GM12878 (cell line): ENCODE results near the gene PC. TPM values are rescaled to one million over a fixed set of nuclear protein-coding genes. Genes with fewer than 3 reads are reported as not detected.

ENCODE experiments used
- ATAC-seq: fragments of 200-7000 bp; cut with Tn5 transposase; 3 replicates; pipeline ENCODE4 v1.9.1; 2020; ENCODE audit warnings: mild to moderate bottlenecking, moderate library complexity
- BruUV-seq: library from RNA; stranded (reverse); fragments of 400-500 nt; replicated peaks from 2 replicates; lab custom pipeline; 2021; lab: Mats Ljungman, UMichigan
- CTCF ChIA-PET: fragments of 300-600 bp; sonication (Branson Sonifier 250); formaldehyde crosslinking; extraction: SDS; loops from one replicate; lab custom pipeline; 2021; ENCODE audit warnings: inconsistent platforms; lab: Yijun Ruan, JAX
- POLR2A ChIA-PET: fragments of 350-600 bp; formaldehyde crosslinking; extraction: SDS; loops from one replicate; lab custom pipeline; 2021; ENCODE audit warnings: inconsistent platforms; lab: Charles Lee
- RAD21 ChIA-PET: fragments of 300-600 bp; sonication (Branson Sonifier 250); formaldehyde crosslinking; loops from one replicate; lab custom pipeline; 2023; ENCODE audit warnings: antibody characterized with exemption; ENCODE audit not compliant: unreplicated experiment; lab: Charles Lee
- SMC1A ChIA-PET: fragments of 300-600 bp; sonication (Branson Sonifier 250); formaldehyde crosslinking; loops from one replicate; lab custom pipeline; 2023; ENCODE audit not compliant: unreplicated experiment, uncharacterized antibody; lab: Charles Lee
- DNase-seq: peaks from one replicate; pipeline ENCODE4 v3.0.0-alpha.2; 2011; ENCODE audit warnings: low read depth, low spot score
- FAIRE-seq: peaks from 3 replicates; lab custom pipeline; 2011; peaks lifted over from hg19 to GRCh38; lab: Jason Lieb, UNC
- H2AFZ ChIP-seq: 2 replicates; pipeline ENCODE4 v1.6.0; 2011; ENCODE audit warnings: low read depth, low read length, control low read depth; ENCODE audit not compliant: control insufficient read depth
- H3K27ac ChIP-seq: 2 replicates; pipeline ENCODE4 v1.5.1; 2011; ENCODE audit warnings: control low read depth; ENCODE audit not compliant: control insufficient read depth, insufficient read depth
- H3K27me3 ChIP-seq, 2 experiments: replicated peaks in 1 of 2; 2 replicates each; pipeline versions ENCODE4 v1.6.0 to v1.6.1; 2011; ENCODE audit warnings: low read length in 1 of 2; ENCODE audit not compliant: control insufficient read depth in 2 of 2, insufficient read depth in 2 of 2
- H3K36me3 ChIP-seq, 2 experiments: 2 replicates each; pipeline ENCODE4 v1.5.1; 2011; ENCODE audit warnings: low read length in 1 of 2; ENCODE audit not compliant: control insufficient read depth in 2 of 2, insufficient read depth in 2 of 2
- H3K4me1 ChIP-seq: 2 replicates; pipeline ENCODE4 v1.6.1; 2011; ENCODE audit warnings: mild to moderate bottlenecking, low read length, moderate library complexity, mixed read lengths; ENCODE audit not compliant: control insufficient read depth, insufficient read depth
- H3K4me2 ChIP-seq: 2 replicates; pipeline ENCODE4 v1.6.0; 2011; ENCODE audit warnings: control low read depth; ENCODE audit not compliant: control insufficient read depth, insufficient read depth
- H3K4me3 ChIP-seq: fragments of 200-600 bp; sonication (generic); 2 replicates; pipeline ENCODE4 v1.5.1; 2016
- H3K79me2 ChIP-seq: 2 replicates; pipeline ENCODE4 v1.6.0; 2011; ENCODE audit warnings: low read length; ENCODE audit not compliant: control insufficient read depth, insufficient read depth
- H3K9ac ChIP-seq: 2 replicates; pipeline ENCODE4 v1.8.0; 2011; ENCODE audit warnings: low read length, control low read depth, mixed read lengths; ENCODE audit not compliant: control insufficient read depth, insufficient read depth
- H3K9me3 ChIP-seq: replicated peaks from 3 replicates; pipeline ENCODE4 v1.5.1; 2011; ENCODE audit warnings: mild to moderate bottlenecking, low read length; ENCODE audit not compliant: control insufficient read depth, insufficient read depth
- H4K20me1 ChIP-seq: 2 replicates; pipeline ENCODE4 v1.6.0; 2011; ENCODE audit not compliant: control insufficient read depth, insufficient read depth
- CHD2 ChIP-seq: IDR thresholded peaks from 2 replicates; pipeline ENCODE4 v1.6.1; 2011; ENCODE audit warnings: low read depth, low read length, improper control_type of control experiment, borderline replicate concordance
- EZH2 ChIP-seq: IDR thresholded peaks from 2 replicates; pipeline ENCODE4 v1.6.1; 2012; ENCODE audit warnings: low read depth, mild to moderate bottlenecking, control low read depth, inconsistent platforms, low read length, borderline replicate concordance; ENCODE audit not compliant: control insufficient read depth
- IKZF2 ChIP-seq, 2 experiments: fragments of 450-650 bp; IDR thresholded peaks; 2 replicates each; pipeline ENCODE4 v1.6.1; 2017; ENCODE audit warnings: mild to moderate bottlenecking in 2 of 2, moderate library complexity in 2 of 2
- LARP7 ChIP-seq: fragments of 450-650 bp; IDR thresholded peaks from 2 replicates; pipeline ENCODE4 v1.6.1; 2017; ENCODE audit warnings: mild to moderate bottlenecking
- NBN ChIP-seq: fragments of 450-650 bp; IDR thresholded peaks from 2 replicates; pipeline ENCODE4 v1.6.1; 2016
- NR2F1 ChIP-seq: fragments of 450-650 bp; conservative IDR thresholded peaks from 2 replicates; pipeline ENCODE4 v1.6.1; 2017; ENCODE audit warnings: mild to moderate bottlenecking
- PAX5 ChIP-seq: IDR thresholded peaks from 2 replicates; pipeline ENCODE4 v1.6.1; 2011; ENCODE audit warnings: low read depth, low read length, borderline replicate concordance
- PML ChIP-seq: IDR thresholded peaks from 2 replicates; pipeline ENCODE4 v1.6.1; 2012; ENCODE audit warnings: low read length, inconsistent platforms
- POLR2AphosphoS5 ChIP-seq: IDR thresholded peaks from 2 replicates; pipeline ENCODE4 v1.6.1; 2011; ENCODE audit warnings: mild to moderate bottlenecking, low read length, inconsistent platforms
- POU2F2 ChIP-seq: IDR thresholded peaks from 3 replicates; pipeline ENCODE4 v1.6.1; 2011; ENCODE audit warnings: low read depth, mild to moderate bottlenecking, low read length, borderline replicate concordance
- RELA ChIP-seq: fragments of 450-650 bp; IDR thresholded peaks from 2 replicates; pipeline ENCODE4 v1.8.0; 2014; ENCODE audit warnings: borderline replicate concordance; ENCODE audit not compliant: partially characterized antibody
- RUNX3 ChIP-seq: IDR thresholded peaks from 2 replicates; pipeline ENCODE4 v1.6.1; 2012; ENCODE audit warnings: low read length, inconsistent platforms
- ZNF24 ChIP-seq: fragments of 450-650 bp; IDR thresholded peaks from 2 replicates; pipeline ENCODE4 v1.6.1; 2017; ENCODE audit warnings: antibody characterized with exemption, mild to moderate bottlenecking
- WGBS: methylation state at CpG from one replicate; pipeline ENCODE4 v1.1.6; 2016; ENCODE audit warnings: low lambda C conversion rate; ENCODE audit not compliant: insufficient replicate concordance, insufficient coverage; ENCODE audit errors: missing lambda C conversion rate; 5-methylcytosine and 5-hydroxymethylcytosine counted together
- in situ Hi-C: fragments of 300-500 bp; cut with MboI; formaldehyde crosslinking; loops from 9 replicates; pipeline ENCODE4 v1.14.3; 2018; ENCODE audit warnings: mixed read lengths
- intact Hi-C: fragments of 100-400 bp; cut with micrococcal nuclease; formaldehyde crosslinking; loops from one replicate; pipeline ENCODE4 v1.14.2; 2022; ENCODE audit not compliant: unreplicated experiment
- polyA plus RNA-seq, 11 experiments: library from polyadenylated mRNA; depleted of rRNA in 4 of 11; unstranded in 6 of 11; stranded (reverse) in 5 of 11; fragments of >200 nt; fragmentation: Nextera tagmentation in 4 of 11; fragmentation: Illumina TruSeq in 1 of 11; extraction: Ambion mirVana in 4 of 11; extraction: Trizol in 1 of 11; gene quantifications; 1 replicate in 1 of 11; 2 replicates in 10 of 11; pipeline versions ENCODE4 v1.2.1 to v1.2.3, GENCODE V29; 2011 to 2016; ENCODE audit warnings: inconsistent platforms in 2 of 11, missing spikeins in 2 of 11, low read depth in 1 of 11
- total RNA-seq, 4 experiments: library from RNA; depleted of rRNA in 3 of 4; stranded (reverse); fragments of >200 nt in 3 of 4; fragmentation: Illumina TruSeq in 1 of 4; extraction: Trizol in 1 of 4; gene quantifications; 2 replicates each; pipeline versions ENCODE4 v1.2.1 to v1.2.3, GENCODE V29; 2013 to 2021
- TF ChIP-seq, protein P1 (sequence below): IDR thresholded peaks from 2 replicates; pipeline ENCODE4 v1.6.1; 2012; ENCODE audit warnings: low read length, inconsistent platforms
- TF ChIP-seq, protein P2 (sequence below): IDR thresholded peaks from 2 replicates; pipeline ENCODE4 v1.6.1; 2012; ENCODE audit warnings: improper control_type of control experiment, low read depth, low read length; ENCODE audit not compliant: insufficient replicate concordance
- TF ChIP-seq, protein P3 (sequence below): fragments of 450-650 bp; IDR thresholded peaks from 2 replicates; pipeline ENCODE4 v1.6.1; 2016; ENCODE audit warnings: mild to moderate bottlenecking

Gene PC
- total and polyA plus RNA-seq, 10 of the 15 experiments (the other 5 are each of a cell fraction or from before 2014, with no cell fraction given) = 0.22 to 10.3 (median 4.5) TPM

DNA sequence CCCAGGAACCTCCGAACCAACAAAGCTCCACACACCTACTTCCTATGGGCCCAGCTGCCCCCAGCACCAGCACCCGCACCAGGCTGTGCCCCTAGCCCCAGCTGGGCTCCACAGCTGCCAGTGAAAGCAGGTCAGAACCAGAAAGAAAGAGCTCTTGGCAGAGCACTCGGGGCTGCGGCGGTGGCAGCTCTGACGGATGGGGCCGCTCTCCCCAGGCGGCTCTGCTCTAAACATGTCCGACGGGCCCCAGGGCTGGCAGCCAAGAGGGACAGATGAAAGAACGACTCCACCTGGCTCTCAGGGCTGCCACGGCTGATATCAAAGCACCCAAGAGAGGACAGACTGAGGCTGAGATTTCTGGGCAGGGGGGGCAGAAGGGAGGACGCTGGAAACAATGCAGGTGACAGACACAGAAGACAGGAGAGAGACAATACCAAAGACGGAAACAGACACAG, 75.6 kb downstream of the PC start:
- Histone ChIP-seq H3K36me3 (no peaks in the 10 kb centered on the region), H3K27ac (no peak overlapping the region), H3K4me3 (no peak overlapping the region), H3K79me2 (no peaks in the 10 kb centered on the region), H4K20me1 (no peaks in the 10 kb centered on the region; the same call in 1 of the 2 replicates), H3K4me2 (no peak overlapping the region), H2AFZ (no peak overlapping the region), H3K9ac (no peak overlapping the region), H3K4me1 (peaks cover 3% of the 10 kb centered on the region; the same call in 1 of the 2 replicates), H3K9me3 (no peaks in the 10 kb centered on the region), H3K27me3 (peaks cover 0 to 3% of the 10 kb centered on the region in 2 experiments; a peak in 2 of 4 replicates)
- ChIA-PET SMC1A (interaction anchor here (1.7 kb wide), 1 partner anchor 41 kb away, joined by 5 read pairs; no protein-coding TSS in a partner anchor), POLR2A (no interaction called here), RAD21 (interaction anchor here (1.5 to 2.7 kb wide), 3 partner anchors 12 to 187 kb away, joined by 3 to 7 read pairs (median 6); no protein-coding TSS in a partner anchor), CTCF (interaction anchor here (0.7 to 2.7 kb wide), 9 partner anchors 41 to 497 kb away, joined by 3 to 11 read pairs (median 3); partner anchors contain the start of genes RBM4B and RCE1)
- no TSS peak for BruUV-seq
- in situ Hi-C loops = loop anchor here (5.0 kb wide), 1 partner anchor 190 kb away; no protein-coding TSS in a partner anchor
- ATAC-seq (no peak), DNase-seq (no peak), FAIRE-seq (no peak)
- 60% methylated on average over 14 of the region's 14 CpGs for whole genome bisulfite sequencing
- intact Hi-C loops = loop anchor here (1.0 to 2.0 kb wide), 2 partner anchors 48 to 188 kb away; no protein-coding TSS in a partner anchor
- TF ChIP-seq RUNX3 (no peak), PML (no peak), RELA (no peak), EZH2 (no peak), POLR2AphosphoS5 (no peak), NR2F1 (no peak), LARP7 (no peak), POU2F2 (no peak), ZNF24 (no peak), IKZF2 (IDR thresholded peaks at IDR 0.05) (no peak), NBN (no peak), CHD2 (no peak), PAX5 (no peak)
- TF ChIP-seq, protein P1, sequence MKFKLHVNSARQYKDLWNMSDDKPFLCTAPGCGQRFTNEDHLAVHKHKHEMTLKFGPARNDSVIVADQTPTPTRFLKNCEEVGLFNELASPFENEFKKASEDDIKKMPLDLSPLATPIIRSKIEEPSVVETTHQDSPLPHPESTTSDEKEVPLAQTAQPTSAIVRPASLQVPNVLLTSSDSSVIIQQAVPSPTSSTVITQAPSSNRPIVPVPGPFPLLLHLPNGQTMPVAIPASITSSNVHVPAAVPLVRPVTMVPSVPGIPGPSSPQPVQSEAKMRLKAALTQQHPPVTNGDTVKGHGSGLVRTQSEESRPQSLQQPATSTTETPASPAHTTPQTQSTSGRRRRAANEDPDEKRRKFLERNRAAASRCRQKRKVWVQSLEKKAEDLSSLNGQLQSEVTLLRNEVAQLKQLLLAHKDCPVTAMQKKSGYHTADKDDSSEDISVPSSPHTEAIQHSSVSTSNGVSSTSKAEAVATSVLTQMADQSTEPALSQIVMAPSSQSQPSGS = no peak
- TF ChIP-seq, protein P2, sequence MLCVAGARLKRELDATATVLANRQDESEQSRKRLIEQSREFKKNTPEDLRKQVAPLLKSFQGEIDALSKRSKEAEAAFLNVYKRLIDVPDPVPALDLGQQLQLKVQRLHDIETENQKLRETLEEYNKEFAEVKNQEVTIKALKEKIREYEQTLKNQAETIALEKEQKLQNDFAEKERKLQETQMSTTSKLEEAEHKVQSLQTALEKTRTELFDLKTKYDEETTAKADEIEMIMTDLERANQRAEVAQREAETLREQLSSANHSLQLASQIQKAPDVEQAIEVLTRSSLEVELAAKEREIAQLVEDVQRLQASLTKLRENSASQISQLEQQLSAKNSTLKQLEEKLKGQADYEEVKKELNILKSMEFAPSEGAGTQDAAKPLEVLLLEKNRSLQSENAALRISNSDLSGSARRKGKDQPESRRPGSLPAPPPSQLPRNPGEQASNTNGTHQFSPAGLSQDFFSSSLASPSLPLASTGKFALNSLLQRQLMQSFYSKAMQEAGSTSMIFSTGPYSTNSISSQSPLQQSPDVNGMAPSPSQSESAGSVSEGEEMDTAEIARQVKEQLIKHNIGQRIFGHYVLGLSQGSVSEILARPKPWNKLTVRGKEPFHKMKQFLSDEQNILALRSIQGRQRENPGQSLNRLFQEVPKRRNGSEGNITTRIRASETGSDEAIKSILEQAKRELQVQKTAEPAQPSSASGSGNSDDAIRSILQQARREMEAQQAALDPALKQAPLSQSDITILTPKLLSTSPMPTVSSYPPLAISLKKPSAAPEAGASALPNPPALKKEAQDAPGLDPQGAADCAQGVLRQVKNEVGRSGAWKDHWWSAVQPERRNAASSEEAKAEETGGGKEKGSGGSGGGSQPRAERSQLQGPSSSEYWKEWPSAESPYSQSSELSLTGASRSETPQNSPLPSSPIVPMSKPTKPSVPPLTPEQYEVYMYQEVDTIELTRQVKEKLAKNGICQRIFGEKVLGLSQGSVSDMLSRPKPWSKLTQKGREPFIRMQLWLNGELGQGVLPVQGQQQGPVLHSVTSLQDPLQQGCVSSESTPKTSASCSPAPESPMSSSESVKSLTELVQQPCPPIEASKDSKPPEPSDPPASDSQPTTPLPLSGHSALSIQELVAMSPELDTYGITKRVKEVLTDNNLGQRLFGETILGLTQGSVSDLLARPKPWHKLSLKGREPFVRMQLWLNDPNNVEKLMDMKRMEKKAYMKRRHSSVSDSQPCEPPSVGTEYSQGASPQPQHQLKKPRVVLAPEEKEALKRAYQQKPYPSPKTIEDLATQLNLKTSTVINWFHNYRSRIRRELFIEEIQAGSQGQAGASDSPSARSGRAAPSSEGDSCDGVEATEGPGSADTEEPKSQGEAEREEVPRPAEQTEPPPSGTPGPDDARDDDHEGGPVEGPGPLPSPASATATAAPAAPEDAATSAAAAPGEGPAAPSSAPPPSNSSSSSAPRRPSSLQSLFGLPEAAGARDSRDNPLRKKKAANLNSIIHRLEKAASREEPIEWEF = no peak
- TF ChIP-seq, protein P3, sequence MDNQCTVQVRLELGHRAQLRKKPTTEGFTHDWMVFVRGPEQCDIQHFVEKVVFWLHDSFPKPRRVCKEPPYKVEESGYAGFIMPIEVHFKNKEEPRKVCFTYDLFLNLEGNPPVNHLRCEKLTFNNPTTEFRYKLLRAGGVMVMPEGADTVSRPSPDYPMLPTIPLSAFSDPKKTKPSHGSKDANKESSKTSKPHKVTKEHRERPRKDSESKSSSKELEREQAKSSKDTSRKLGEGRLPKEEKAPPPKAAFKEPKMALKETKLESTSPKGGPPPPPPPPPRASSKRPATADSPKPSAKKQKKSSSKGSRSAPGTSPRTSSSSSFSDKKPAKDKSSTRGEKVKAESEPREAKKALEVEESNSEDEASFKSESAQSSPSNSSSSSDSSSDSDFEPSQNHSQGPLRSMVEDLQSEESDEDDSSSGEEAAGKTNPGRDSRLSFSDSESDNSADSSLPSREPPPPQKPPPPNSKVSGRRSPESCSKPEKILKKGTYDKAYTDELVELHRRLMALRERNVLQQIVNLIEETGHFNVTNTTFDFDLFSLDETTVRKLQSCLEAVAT = no peak
